AG04450 (cell line): ENCODE measurements around the gene PTGIS. TPM values are rescaled to one million over a fixed set of nuclear protein-coding genes. Genes with fewer than 3 reads are reported as not detected.

Source experiments
- CTCF ChIA-PET: fragments of 300-600, 350-600 bp; formaldehyde crosslinking; extraction: SDS; loops from one replicate; lab custom pipeline; 2022; ENCODE audit warnings: antibody characterized with exemption, inconsistent platforms; lab: Charles Lee
- POLR2A ChIA-PET: fragments of 350-600 bp; formaldehyde crosslinking; extraction: SDS; loops from one replicate; lab custom pipeline; 2021; ENCODE audit warnings: antibody characterized with exemption, inconsistent platforms; lab: Yijun Ruan, JAX
- DNase-seq: peaks from one replicate; pipeline ENCODE4 v3.0.0-alpha.2; 2011; ENCODE audit warnings: low read depth, low spot score
- H3K27ac ChIP-seq: one replicate; pipeline ENCODE4 v1.5.1; 2012; ENCODE audit warnings: low read depth, low read length, control low read depth
- H3K27me3 ChIP-seq: one replicate; pipeline ENCODE4 v1.6.0; 2012; ENCODE audit warnings: low read length; ENCODE audit not compliant: control insufficient read depth, insufficient read depth
- H3K4me3 ChIP-seq: 2 replicates; pipeline ENCODE4 v1.5.1; 2011; ENCODE audit warnings: mild to moderate bottlenecking, low read depth, low read length, control low read depth
- H3K9me3 ChIP-seq: 2 replicates; pipeline ENCODE4 v1.5.1; 2012; ENCODE audit warnings: low read length; ENCODE audit not compliant: control insufficient read depth, insufficient read depth
- CTCF ChIP-seq: IDR thresholded peaks from 2 replicates; pipeline ENCODE4 v1.5.1; 2011; ENCODE audit warnings: low read depth, low read length, control low read depth, inconsistent platforms
- polyA plus RNA-seq: library from polyadenylated mRNA; depleted of rRNA; stranded (reverse); fragments of >200 nt; gene quantifications from 2 replicates; pipeline ENCODE4 v1.2.3, GENCODE V29; 2011

PTGIS gene
- polyA plus RNA-seq, 1 experiment = 8.1 TPM

- Histone ChIP-seq H3K4me3 (no peak overlapping the region), H3K27ac (no peak overlapping the region), H3K9me3 (peaks cover 3% of the 10 kb centered on the region; the same call in 1 of the 2 replicates), H3K27me3 (no peaks in the 10 kb centered on the region)
- no peak for TF ChIP-seq CTCF
- CTCF ChIA-PET = interaction anchor here (2.5 kb wide), 1 partner anchor 59 kb away, joined by 12 read pairs; no protein-coding TSS in a partner anchor
- no peak for DNase-seq
- POLR2A ChIA-PET = no interaction called here
Observed at GRCh38 chr20:49601153-49601924, 33.4 kb upstream of the PTGIS start.

GRCh38 chr20:49599746-49600113, 31.8 kb upstream of the PTGIS start:
- ChIA-PET POLR2A (no interaction called here), CTCF (no interaction called here)

GRCh38 chr20:49597825-49598395, 30.0 kb upstream of the PTGIS start:
- Histone ChIP-seq H3K27ac (no peak overlapping the region), H3K27me3 (no peaks in the 10 kb centered on the region), H3K9me3 (peaks cover 3% of the 10 kb centered on the region; the same call in 1 of the 2 replicates), H3K4me3 (no peak overlapping the region)
- no peak for DNase-seq
- CTCF ChIA-PET = interaction anchor here (0.7 to 1.2 kb wide), 2 partner anchors 11 to 249 kb away, joined by 3 read pairs; no protein-coding TSS in a partner anchor
- TF ChIP-seq CTCF = no peak
- POLR2A ChIA-PET = no interaction called here

More at GRCh38 chr20:49599746-49600113, 31.8 kb upstream of the PTGIS start:
- H3K27me3 ChIP-seq = no peaks in the 10 kb centered on the region
- no peak for TF ChIP-seq CTCF
- no peak overlapping the region for H3K4me3 ChIP-seq
- H3K27ac ChIP-seq = no peak overlapping the region
- H3K9me3 ChIP-seq = peaks cover 3% of the 10 kb centered on the region; the same call in 1 of the 2 replicates
- DNase-seq = no peak

- ChIA-PET CTCF (interaction anchor here (2.9 kb wide), 1 partner anchor 54 kb away, joined by 10 read pairs; no protein-coding TSS in a partner anchor), POLR2A (no interaction called here)
- no peak for DNase-seq
- no peak for TF ChIP-seq CTCF
- Histone ChIP-seq H3K9me3 (peaks cover 3% of the 10 kb centered on the region; the same call in 1 of the 2 replicates), H3K27me3 (no peaks in the 10 kb centered on the region), H3K4me3 (no peak overlapping the region), H3K27ac (no peak overlapping the region)
Observed at GRCh38 chr20:49595811-49596561, 28.0 kb upstream of the PTGIS start.
